Gastrocnemius medialis (tissue), 4 donors: Measurements from ENCODE around the gene NR0B1.

ENCODE experiments used
- CTCF ChIP-seq, 5 experiments: fragments of 450-650 bp in 3 of 5; fragments of 200-600 bp in 2 of 5; sonication (generic) in 2 of 5; IDR thresholded peaks in 4 of 5; conservative IDR thresholded peaks in 1 of 5; 1 replicate in 4 of 5; 2 replicates in 1 of 5; pipeline ENCODE4 v1.5.1; 2016 to 2019; ENCODE audit warnings: antibody characterized with exemption in 5 of 5, mild to moderate bottlenecking in 3 of 5, moderate library complexity in 3 of 5
- POLR2A ChIP-seq, 2 donors: fragments of 450-650 bp; IDR thresholded peaks; one replicate each; pipeline ENCODE4 v1.6.1; 2017; ENCODE audit warnings: antibody characterized with exemption in 2 of 2, mild to moderate bottlenecking in 2 of 2, moderate library complexity in 2 of 2

DNA sequence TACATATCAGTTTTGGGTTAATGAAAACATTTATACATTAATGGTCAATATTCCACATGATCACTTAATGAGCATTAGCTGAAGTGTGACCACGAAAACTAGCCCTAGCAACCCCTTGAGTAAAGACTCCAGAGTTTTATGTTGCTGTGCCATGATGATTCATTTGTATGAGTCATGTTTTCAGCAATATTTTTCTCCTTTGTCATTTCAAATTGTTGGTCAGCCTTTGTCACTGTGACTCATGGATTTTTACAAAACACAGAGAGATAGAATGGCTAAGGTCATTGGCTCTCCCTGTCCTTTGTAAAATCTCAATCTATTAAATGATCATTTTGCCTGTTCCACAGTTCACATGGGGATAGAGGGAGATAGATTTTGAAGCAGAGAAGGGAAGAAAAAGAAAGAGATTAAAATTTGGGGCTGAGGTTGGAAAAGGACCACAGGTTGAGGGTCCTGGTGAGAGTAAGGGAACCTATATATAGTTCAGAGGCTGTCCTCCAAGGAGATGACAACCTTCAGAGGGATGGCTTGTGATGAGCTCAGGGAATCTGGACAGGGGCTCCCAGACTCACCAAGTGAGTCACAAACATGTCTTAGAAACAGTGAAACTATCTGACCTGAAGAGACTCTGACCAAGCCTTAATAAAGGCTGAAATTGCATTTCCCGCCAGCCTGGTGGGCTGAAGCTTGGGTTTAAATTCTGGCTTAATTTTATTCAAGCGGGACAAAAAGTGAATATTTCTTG is 25.6 kb downstream of the NR0B1 start:
- TF ChIP-seq CTCF (IDR thresholded peaks at IDR 0.05 in 4 of 5, conservative IDR thresholded peaks at IDR 0.05 in 1 of 5) (no peak), POLR2A (IDR thresholded peaks at IDR 0.05) (no peak)
